Immature natural killer cell (primary cell): ENCODE results near the gene BPI. TPM values are rescaled to one million over a fixed set of nuclear protein-coding genes. Genes with fewer than 3 reads are reported as not detected.
"Not testable (repeated sequence)": the region's sequence is repeated elsewhere in the genome, so short reads cannot be mapped to it uniquely, and the experiment has no call there.

Source experiments
- DNase-seq, 3 donors: peaks; one replicate each; pipeline ENCODE4 v3.0.0; 2022; ENCODE audit warnings: mixed read lengths in 1 of 3
- H3K27ac Mint-ChIP-seq, 6 donors: one replicate each; pipeline ENCODE4 v1.8.0; 2020; ENCODE audit warnings: mixed read lengths in 6 of 6, mild to moderate bottlenecking in 5 of 6, inconsistent platforms in 4 of 6, moderate library complexity in 3 of 6
- H3K27me3 Mint-ChIP-seq, 3 donors: one replicate each; pipeline ENCODE4 v1.8.0; 2020 to 2021; ENCODE audit warnings: low read depth in 3 of 3, mild to moderate bottlenecking in 3 of 3, mixed read lengths in 3 of 3, moderate library complexity in 3 of 3, inconsistent platforms in 1 of 3
- H3K36me3 Mint-ChIP-seq, 3 donors: one replicate each; pipeline ENCODE4 v1.8.0; 2020; ENCODE audit warnings: mixed read lengths in 3 of 3, inconsistent platforms in 2 of 3, mild to moderate bottlenecking in 2 of 3
- H3K4me1 Mint-ChIP-seq, 2 donors: one replicate each; pipeline ENCODE4 v1.8.0; 2020; ENCODE audit warnings: inconsistent platforms in 2 of 2, mild to moderate bottlenecking in 2 of 2, mixed read lengths in 2 of 2, moderate library complexity in 1 of 2
- H3K4me3 Mint-ChIP-seq, 5 donors: one replicate each; pipeline ENCODE4 v1.8.0; 2020; ENCODE audit warnings: mild to moderate bottlenecking in 5 of 5, mixed read lengths in 5 of 5, inconsistent platforms in 3 of 5, moderate library complexity in 3 of 5
- H3K9me3 Mint-ChIP-seq, 6 donors: one replicate each; pipeline ENCODE4 v1.8.0; 2020; ENCODE audit warnings: mild to moderate bottlenecking in 6 of 6, mixed read lengths in 6 of 6, inconsistent platforms in 4 of 6, moderate library complexity in 3 of 6
- polyA plus RNA-seq, 3 donors: library from polyadenylated mRNA; unstranded; fragments of 300-500 nt; fragmentation: Illumina TruSeq; gene quantifications; one replicate each; pipeline ENCODE4 v1.2.3, GENCODE V29; 2021

The BPI gene
- polyA plus RNA-seq, 3 donors from 2014 or later, result not detected

DNA sequence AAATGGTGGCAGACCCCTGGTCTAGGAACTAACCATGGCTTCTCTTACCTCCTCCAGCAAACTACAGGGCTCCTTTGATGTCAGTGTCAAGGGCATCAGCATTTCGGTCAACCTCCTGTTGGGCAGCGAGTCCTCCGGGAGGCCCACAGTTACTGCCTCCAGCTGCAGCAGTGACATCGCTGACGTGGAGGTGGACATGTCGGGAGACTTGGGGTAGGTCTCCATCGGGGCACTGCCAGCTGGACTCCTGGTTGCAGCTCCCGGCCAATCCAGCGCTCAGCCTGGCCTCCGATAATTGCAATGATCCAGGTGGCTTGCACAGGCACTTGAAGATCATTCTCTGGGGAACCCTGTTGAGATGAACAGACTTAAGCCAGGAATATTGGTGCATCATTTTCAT is 50.3 kb downstream of the BPI start:
- peaks cover 0 to 2% of the 10 kb centered on the region in 2 donors for H3K4me1 Mint-ChIP-seq
- no peak overlapping the region for H3K27ac Mint-ChIP-seq
- no peak for DNase-seq
- H3K4me3 Mint-ChIP-seq, result no peak overlapping the region
- peaks cover 0 to 4% (median 0%) of the 10 kb centered on the region in 3 donors for H3K27me3 Mint-ChIP-seq
- H3K36me3 Mint-ChIP-seq, result no peaks in the 10 kb centered on the region
- H3K9me3 Mint-ChIP-seq, result no peaks in the 10 kb centered on the region

DNA sequence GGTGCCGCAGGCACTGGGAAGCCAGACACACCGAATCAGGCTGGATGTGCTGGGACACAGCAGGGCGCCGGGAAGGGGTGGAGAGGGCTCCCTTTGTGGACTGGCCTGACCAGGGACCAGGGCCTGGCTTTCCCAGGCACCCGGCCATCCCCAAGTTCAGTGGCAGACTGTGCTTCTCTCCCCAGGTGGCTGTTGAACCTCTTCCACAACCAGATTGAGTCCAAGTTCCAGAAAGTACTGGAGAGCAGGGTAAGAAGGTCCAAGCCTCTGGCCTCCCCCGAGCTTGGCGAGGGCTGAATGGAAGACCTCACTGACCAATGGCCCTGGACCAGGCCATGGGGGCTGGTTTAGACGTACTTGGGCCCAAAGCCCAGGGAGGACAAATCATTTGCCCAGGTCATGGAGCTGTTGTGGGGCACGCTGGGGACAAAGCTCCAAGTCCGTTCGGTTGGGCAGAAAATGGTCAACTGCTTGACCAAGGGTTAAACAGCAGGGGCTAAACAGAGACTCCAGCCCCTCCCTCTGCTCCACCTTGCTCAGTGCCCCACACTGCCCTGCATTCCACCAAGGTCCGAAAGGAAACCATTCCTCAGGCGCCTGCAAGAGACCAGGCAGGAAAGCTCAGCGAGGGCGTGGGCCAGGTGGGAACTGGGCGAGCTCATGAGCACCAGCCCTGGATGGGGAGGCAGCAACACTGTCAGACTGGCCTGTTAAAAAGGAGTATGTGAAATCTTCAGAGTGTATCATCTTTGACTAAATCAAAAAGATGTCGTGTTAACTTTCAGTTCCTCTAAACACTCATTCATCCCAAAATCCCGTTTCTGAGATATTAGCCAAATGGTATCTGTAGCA is 51.4 kb downstream of the BPI start:
- H3K4me1 Mint-ChIP-seq, result peaks cover 0 to 2% of the 10 kb centered on the region in 2 donors
- DNase-seq, result no peak
- no peak overlapping the region for H3K27ac Mint-ChIP-seq
- H3K9me3 Mint-ChIP-seq, result no peaks in the 10 kb centered on the region
- no peaks in the 10 kb centered on the region for H3K36me3 Mint-ChIP-seq
- H3K27me3 Mint-ChIP-seq, result peaks cover 0 to 2% (median 0%) of the 10 kb centered on the region in 3 donors
- H3K4me3 Mint-ChIP-seq, result no peak overlapping the region

DNA sequence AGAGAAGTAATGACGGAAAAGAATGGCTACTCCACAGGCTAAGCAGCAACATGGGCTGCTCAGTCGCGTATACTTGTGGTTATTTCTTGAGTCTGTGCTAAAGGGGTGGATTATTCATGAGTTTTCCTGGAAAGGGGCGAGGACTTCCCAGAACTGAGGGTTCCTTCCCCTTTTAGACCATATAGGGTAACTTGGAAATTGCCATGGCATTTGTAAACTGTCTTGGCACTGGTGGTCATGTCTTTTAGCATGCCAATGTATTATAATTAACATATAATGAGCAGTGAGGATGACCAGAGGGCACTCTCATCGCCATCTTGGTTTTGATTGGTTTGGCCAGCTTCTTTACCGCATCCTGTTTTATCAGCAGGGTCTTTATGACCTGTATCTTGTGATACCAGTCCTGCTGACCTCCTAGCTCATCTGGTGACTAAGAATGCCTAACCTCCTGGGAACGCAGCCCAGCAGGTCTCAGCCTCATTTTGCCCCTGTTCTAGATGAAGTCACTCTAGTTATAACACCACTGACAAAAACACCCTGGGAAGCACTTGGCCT is 53.8 kb downstream of the BPI start:
- peaks cover 0 to 2% of the 10 kb centered on the region in 2 donors for H3K4me1 Mint-ChIP-seq
- peaks cover 0 to 2% (median 0%) of the 10 kb centered on the region in 3 donors for H3K27me3 Mint-ChIP-seq
- no peaks in the 10 kb centered on the region for H3K9me3 Mint-ChIP-seq
- no peaks in the 10 kb centered on the region for H3K36me3 Mint-ChIP-seq
- H3K27ac Mint-ChIP-seq, result no peak overlapping the region
- H3K4me3 Mint-ChIP-seq, result no peak overlapping the region
- no peak for DNase-seq

DNA sequence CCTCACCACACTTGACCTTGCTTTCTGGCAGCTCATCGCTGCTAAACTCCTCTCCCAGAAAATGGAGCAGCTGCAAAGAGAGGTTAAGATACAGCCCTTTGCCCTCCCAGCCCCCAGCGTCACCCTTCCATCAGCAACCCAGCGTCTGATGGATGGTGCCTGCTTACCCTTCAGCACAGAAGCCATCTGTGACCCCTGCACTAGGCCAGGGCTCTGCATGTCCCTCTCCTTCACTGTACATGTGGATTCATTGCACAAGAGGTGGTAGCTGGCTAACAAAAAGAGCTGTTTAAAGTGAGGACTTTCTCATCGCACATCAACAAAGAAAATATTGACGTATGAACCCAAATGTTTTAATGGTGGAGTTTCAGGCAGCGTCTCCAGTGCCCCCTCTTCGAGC is 54.6 kb downstream of the BPI start:
- H3K9me3 Mint-ChIP-seq, result no peaks in the 10 kb centered on the region
- H3K4me3 Mint-ChIP-seq, result no peak overlapping the region
- H3K27ac Mint-ChIP-seq, result no peak overlapping the region
- peaks cover 0 to 2% of the 10 kb centered on the region in 2 donors for H3K4me1 Mint-ChIP-seq
- DNase-seq, result no peak
- H3K36me3 Mint-ChIP-seq, result no peaks in the 10 kb centered on the region
- peaks cover 0 to 3% (median 0%) of the 10 kb centered on the region in 3 donors for H3K27me3 Mint-ChIP-seq

DNA sequence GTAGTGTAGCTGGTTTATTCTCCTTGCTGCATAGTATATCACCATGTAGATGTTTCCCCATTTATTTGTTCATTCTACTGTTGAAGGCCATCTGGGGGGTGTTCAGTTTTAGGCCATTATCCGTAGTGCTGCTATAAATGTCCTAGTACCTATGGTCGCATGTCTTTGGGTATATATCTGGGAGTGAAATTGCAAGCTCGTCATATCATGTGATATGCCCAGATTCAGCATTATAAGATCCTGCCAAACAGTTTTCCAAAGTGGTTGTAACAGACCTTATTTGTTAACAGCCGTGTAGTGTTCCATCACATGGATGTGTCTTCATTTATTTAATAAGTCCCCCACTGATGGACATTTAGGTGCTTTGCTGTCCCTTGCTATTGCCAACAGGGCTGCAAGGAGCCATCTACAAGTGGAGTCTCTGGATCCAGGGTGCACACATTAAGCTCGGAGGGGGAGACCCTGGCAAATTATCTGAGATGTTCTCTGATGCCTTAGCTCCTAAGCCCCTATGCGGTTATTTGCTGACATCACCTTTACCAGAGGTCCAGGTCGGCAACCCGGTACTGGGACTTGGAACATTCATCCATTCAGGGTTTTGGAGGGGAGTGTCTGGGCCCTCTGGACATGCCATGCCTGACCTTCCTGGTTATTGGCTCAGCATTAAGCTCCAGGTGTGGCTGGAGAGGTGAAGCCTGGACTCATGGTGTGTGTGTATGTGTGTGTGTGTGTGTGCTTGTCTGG is 59.2 kb downstream of the BPI start:
- no peak overlapping the region for H3K27ac Mint-ChIP-seq
- H3K9me3 Mint-ChIP-seq, result no peaks in the 10 kb centered on the region
- no peaks in the 10 kb centered on the region for H3K4me1 Mint-ChIP-seq
- DNase-seq, result no peak
- H3K27me3 Mint-ChIP-seq, result peaks cover 0 to 4% (median 2%) of the 10 kb centered on the region in 3 donors
- H3K4me3 Mint-ChIP-seq, result no peak overlapping the region
- no peaks in the 10 kb centered on the region for H3K36me3 Mint-ChIP-seq

DNA sequence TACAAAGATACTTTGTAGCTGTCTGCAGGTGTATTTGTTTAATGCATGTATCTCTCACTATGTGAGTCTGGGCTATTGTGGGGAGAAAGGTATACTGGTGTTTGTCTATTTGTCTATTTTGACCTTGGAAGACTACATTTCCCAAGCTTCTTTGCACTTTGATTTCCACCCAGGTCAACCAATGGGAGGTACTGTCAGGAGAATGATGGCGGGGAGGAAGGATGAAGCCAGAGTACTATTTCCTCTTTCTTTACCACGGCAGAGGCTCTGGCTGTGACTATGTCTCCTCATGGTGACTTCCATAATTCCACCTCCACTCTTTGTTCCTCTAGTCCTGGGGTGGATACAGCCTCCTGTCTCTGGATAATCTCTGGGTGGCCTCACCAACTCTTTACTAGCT is 65.4 kb downstream of the BPI start:
- Mint-ChIP-seq H3K4me3 (no peak overlapping the region), H3K27ac (no peak overlapping the region), H3K27me3 (peaks cover 6 to 9% (median 6%) of the 10 kb centered on the region in 3 donors), H3K4me1 (no peaks in the 10 kb centered on the region), H3K36me3 (no peaks in the 10 kb centered on the region), H3K9me3 (no peaks in the 10 kb centered on the region)
- no peak for DNase-seq

DNA sequence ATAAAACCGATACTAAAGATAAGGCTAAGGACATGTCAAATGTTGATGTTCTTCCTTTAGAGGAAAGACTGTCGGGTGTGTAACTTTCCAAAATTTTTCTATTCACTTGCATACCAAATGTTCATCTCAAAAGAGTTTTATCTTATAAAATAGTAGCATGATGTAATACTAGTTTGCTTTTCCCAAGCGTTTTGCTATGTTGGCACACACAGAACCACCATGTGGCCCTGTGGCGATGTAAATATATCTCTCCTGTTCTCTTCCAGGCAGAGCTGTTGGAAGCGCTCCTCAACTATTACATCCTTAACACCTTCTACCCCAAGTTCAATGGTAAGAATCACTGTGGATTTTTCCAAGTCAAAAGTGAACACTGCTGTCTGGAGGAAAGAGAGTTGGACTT is 68.8 kb downstream of the BPI start:
- Mint-ChIP-seq H3K4me3 (no peak overlapping the region), H3K27ac (no peak overlapping the region), H3K36me3 (no peaks in the 10 kb centered on the region), H3K9me3 (no peaks in the 10 kb centered on the region), H3K27me3 (peaks cover 3 to 15% (median 6%) of the 10 kb centered on the region in 3 donors), H3K4me1 (no peaks in the 10 kb centered on the region)
- no peak for DNase-seq

DNA sequence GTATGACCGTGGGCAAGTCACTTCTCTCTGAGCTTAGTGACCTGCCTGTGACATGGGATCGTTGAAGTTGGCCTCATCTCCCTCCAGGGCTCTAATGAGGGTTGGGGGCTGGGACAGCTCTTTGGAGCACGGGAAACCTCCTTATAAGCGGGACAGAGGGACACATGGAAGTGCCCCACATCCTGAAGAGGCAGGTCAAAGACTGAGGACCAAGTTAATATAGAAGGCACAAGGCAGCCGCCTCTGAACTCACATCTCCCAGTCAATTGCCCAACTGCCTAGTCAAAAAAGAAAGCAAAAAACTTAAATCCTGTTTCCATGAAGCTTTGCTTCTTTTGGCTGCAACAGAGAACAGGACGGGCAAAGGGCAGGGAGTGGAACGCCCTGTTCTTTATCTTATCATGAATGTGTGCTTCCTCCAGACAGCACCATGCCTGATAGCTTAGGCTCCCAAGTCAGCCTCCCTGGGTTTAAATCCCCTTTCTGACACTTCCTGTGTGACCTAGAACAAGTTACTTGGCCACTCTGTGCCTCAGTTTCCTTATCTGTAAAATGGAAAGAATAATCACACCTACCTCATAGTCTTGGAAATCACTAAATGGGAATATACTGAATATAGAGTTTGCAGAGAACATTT is 69.4 kb downstream of the BPI start:
- Mint-ChIP-seq H3K4me3 (no peak overlapping the region), H3K27me3 (peaks cover 3 to 15% (median 6%) of the 10 kb centered on the region in 3 donors), H3K36me3 (no peaks in the 10 kb centered on the region), H3K4me1 (no peaks in the 10 kb centered on the region), H3K27ac (no peak overlapping the region), H3K9me3 (no peaks in the 10 kb centered on the region)
- DNase-seq, result no peak

DNA sequence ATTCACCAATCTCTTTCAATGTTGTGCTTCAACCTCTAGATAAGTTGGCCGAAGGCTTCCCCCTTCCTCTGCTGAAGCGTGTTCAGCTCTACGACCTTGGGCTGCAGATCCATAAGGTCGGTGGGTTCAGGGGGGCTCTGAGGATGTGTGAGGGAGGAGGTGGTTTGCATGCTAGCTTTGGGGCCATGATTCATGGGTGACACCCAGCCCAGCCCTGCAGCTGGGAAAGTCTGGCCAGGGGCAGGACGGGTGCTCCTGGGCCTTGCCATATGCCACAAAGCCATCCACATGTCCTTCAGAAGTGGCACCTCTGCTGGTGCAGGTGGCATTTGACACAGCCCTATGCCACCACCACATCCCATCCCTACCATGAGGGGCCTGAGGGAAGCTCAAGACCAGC is 69.9 kb downstream of the BPI start:
- H3K4me1 Mint-ChIP-seq, result no peaks in the 10 kb centered on the region
- no peak overlapping the region for H3K27ac Mint-ChIP-seq
- no peaks in the 10 kb centered on the region for H3K9me3 Mint-ChIP-seq
- H3K36me3 Mint-ChIP-seq, result no peaks in the 10 kb centered on the region
- no peak overlapping the region for H3K4me3 Mint-ChIP-seq
- H3K27me3 Mint-ChIP-seq, result peaks cover 3 to 15% (median 4%) of the 10 kb centered on the region in 3 donors
- DNase-seq, result no peak

DNA sequence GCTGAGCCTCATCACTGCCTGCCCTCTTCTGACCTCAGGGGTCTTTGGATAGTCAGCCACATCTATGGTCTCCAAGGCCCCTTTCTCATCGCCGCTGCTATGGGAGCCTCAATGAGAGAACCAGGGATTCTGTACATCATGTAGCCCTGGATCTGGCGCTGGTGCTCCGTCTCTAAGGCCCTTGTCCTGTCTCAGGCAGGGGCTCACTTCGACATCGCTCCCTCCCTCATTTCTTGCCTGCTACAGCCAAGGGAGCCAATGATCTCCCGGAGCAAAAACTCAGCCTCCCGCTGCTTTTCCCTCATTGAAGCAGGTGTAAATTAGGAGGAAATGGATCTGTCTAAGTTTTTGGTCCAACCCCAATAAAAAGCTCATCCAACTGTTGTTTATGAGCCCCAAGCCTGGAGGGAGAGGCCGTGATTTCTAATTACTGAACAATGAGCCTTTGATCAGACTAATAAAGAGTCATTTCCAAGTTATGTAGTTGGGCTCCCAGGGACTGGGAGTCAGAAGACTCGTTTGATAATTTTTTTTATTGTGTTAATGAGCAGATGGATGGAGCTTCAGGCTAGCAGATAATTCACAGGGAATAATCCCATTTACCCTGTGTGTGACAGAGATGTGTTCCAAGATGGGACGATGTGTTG is 73.2 kb downstream of the BPI start:
- Mint-ChIP-seq H3K36me3 (no peaks in the 10 kb centered on the region), H3K4me1 (no peaks in the 10 kb centered on the region), H3K27ac (no peak overlapping the region), H3K9me3 (no peaks in the 10 kb centered on the region), H3K27me3 (peaks cover 4 to 6% (median 5%) of the 10 kb centered on the region in 3 donors), H3K4me3 (no peak overlapping the region)
- no peak for DNase-seq

DNA sequence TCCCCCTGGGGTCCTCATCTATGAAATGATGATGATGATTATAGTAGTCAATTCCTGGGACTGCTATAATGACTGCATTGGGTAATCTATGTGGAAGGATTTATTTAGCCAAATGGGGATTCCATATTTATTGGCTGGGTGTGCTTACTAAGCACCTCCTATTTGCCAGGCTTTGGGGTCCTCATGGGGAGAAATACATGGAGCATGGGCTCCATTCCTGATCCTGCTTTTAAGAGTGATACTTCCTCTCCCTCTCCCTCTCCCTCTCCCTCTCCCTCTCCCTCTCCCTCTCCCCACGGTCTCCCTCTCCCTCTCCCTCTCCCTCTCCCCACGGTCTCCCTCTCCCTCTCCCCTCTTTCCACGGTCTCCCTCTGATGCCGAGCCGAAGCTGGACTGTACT is 73.9 kb downstream of the BPI start:
- H3K27ac Mint-ChIP-seq, H3K9me3 Mint-ChIP-seq, H3K4me3 Mint-ChIP-seq, H3K27me3 Mint-ChIP-seq, DNase-seq, H3K36me3 Mint-ChIP-seq, H3K4me1 Mint-ChIP-seq: not testable (repeated sequence)

DNA sequence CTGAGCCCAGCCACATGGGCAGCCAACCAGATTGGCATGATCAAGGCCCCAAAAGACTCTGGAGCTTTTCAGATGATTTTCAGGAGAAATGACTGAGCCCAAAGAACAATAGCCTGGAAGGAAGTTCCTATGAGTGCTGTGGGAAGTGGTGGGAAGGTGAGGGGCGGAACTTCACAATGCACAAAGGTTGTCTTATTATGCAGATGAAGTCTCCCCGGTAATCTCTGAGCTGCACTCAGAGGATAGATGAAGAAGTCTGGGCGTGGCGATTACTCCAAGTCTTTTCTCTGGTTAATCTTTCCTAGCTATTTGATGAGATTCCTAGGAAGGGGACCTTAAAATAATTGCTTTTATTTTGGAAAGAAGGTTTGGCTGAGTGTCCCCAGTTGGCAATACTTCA is 79.2 kb downstream of the BPI start:
- no peak for DNase-seq
- H3K4me3 Mint-ChIP-seq, result no peak overlapping the region
- H3K4me1 Mint-ChIP-seq, result no peaks in the 10 kb centered on the region
- no peak overlapping the region for H3K27ac Mint-ChIP-seq
- no peaks in the 10 kb centered on the region for H3K36me3 Mint-ChIP-seq
- H3K27me3 Mint-ChIP-seq, result peaks cover 1 to 14% (median 2%) of the 10 kb centered on the region in 3 donors
- no peaks in the 10 kb centered on the region for H3K9me3 Mint-ChIP-seq

DNA sequence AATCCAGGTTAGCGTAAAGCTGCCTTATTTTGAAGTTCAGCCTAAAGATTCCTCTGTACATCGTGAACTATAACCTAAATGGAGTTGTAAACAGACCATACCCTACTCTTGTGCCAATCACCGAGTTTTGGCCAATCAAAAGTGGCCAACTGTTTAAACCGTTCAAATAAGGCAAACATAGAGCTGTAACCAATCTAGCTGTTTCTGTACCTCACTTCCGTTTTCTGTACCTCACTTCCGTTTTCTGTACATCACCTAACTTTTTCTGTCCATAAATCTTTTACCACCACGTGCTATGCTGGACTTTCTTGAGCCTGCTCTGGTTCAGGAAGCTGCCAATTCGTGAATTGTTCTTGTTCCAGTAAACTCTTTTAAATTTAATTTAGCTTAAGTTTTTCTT is 82.0 kb downstream of the BPI start:
- Mint-ChIP-seq H3K27ac (no peak overlapping the region), H3K9me3 (no peaks in the 10 kb centered on the region), H3K4me3 (no peak overlapping the region), H3K36me3 (no peaks in the 10 kb centered on the region), H3K4me1 (no peaks in the 10 kb centered on the region), H3K27me3 (peaks cover 2 to 19% (median 5%) of the 10 kb centered on the region in 3 donors)
- no peak for DNase-seq
